ENCODE data around the gene SLC6A1. TPM values are rescaled to one million over a fixed set of nuclear protein-coding genes. Genes with fewer than 3 reads are reported as not detected.

The SLC6A1 gene
- polyA plus RNA-seq, 2 of the 4 experiments (the other 2 are of a cell fraction), result not detected

DNA sequence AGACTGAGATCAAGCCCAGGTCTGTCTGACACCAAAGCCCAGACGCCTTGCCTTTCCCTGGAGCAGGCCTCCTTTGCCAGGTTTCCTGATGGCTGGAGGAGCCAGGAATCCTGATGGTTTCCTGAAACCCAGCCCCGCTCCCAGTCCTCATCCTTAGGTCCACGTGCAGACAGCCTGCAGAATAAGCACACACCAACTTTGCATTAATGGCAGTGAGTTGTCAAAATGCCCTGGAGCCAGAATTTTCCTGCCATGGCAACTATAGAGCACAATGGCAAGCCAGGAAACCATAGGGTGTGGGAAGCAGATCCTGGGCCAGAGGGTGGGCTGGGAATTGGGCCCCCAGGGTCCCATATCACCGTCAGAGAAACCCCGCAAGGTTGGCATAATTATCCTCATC lies 94.3 kb downstream of the SLC6A1 start:
- FAIRE-seq (no peak), DNase-seq (ENCODE audit: low read depth in 1 of 2, low spot score in 1 of 2) (no peak), ATAC-seq (no peak)
- Histone ChIP-seq H3K4me3 (no peak overlapping the region), H3K27ac (no peak overlapping the region), H3K4me1 (peaks cover 15% of the 10 kb centered on the region; the same call in 2 of the 3 replicates), H3K4me2 (no peak overlapping the region), H3K9me3 (no peaks in the 10 kb centered on the region)
- WGBS (ENCODE audit: missing lambda C conversion rate), result 78% methylated on average over 5 of the region's 5 CpGs
- CTCF ChIA-PET, result no interaction called here
- POLR2A ChIA-PET, result no interaction called here
- TF ChIP-seq PHF8 (IDR thresholded peaks at IDR 0.05; ENCODE audit: borderline replicate concordance, low read depth), result no peak
- no peak for TF ChIP-seq CEBPB (IDR thresholded peaks at IDR 0.05)
- TF ChIP-seq MAFK (IDR thresholded peaks at IDR 0.05; ENCODE audit: partially characterized antibody), result no peak
- TF ChIP-seq NPAS2 (CRISPR knock-in tag; IDR thresholded peaks at IDR 0.05; ENCODE audit: borderline replicate concordance), result no peak
- no peak for TF ChIP-seq EHMT2 (IDR thresholded peaks at IDR 0.05; ENCODE audit: low read depth)
- no peak for TF ChIP-seq HEYL (CRISPR knock-in tag; IDR thresholded peaks at IDR 0.05)
- TF ChIP-seq, protein P1, sequence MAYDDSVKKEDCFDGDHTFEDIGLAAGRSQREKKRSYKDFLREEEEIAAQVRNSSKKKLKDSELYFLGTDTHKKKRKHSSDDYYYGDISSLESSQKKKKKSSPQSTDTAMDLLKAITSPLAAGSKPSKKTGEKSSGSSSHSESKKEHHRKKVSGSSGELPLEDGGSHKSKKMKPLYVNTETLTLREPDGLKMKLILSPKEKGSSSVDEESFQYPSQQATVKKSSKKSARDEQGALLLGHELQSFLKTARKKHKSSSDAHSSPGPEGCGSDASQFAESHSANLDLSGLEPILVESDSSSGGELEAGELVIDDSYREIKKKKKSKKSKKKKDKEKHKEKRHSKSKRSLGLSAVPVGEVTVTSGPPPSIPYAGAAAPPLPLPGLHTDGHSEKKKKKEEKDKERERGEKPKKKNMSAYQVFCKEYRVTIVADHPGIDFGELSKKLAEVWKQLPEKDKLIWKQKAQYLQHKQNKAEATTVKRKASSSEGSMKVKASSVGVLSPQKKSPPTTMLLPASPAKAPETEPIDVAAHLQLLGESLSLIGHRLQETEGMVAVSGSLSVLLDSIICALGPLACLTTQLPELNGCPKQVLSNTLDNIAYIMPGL (CRISPR knock-in tag; IDR thresholded peaks at IDR 0.05; ENCODE audit: borderline replicate concordance), result no peak
- no peak for TF ChIP-seq MYC (IDR thresholded peaks at IDR 0.05; ENCODE audit: borderline replicate concordance, low read length)
- TF ChIP-seq HOXA7 (CRISPR knock-in tag; IDR thresholded peaks at IDR 0.05), result no peak
- no peak for TF ChIP-seq HOXB5 (CRISPR knock-in tag; IDR thresholded peaks at IDR 0.05)
- TF ChIP-seq, protein P2, sequence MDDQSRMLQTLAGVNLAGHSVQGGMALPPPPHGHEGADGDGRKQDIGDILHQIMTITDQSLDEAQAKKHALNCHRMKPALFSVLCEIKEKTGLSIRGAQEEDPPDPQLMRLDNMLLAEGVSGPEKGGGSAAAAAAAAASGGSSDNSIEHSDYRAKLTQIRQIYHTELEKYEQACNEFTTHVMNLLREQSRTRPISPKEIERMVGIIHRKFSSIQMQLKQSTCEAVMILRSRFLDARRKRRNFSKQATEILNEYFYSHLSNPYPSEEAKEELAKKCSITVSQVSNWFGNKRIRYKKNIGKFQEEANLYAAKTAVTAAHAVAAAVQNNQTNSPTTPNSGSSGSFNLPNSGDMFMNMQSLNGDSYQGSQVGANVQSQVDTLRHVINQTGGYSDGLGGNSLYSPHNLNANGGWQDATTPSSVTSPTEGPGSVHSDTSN (IDR thresholded peaks at IDR 0.05), result no peak
- TF ChIP-seq ESRRA (IDR thresholded peaks at IDR 0.05; ENCODE audit: borderline replicate concordance, low read length), result no peak
- TF ChIP-seq KDM1A (IDR thresholded peaks at IDR 0.05; ENCODE audit: low read depth), result no peak
- no peak for TF ChIP-seq EP300 (IDR thresholded peaks at IDR 0.05)
- no peak for TF ChIP-seq CBX2 (IDR thresholded peaks at IDR 0.05; ENCODE audit: borderline replicate concordance, low read depth)
- no peak for TF ChIP-seq CHD2 (IDR thresholded peaks at IDR 0.05; ENCODE audit: low read length, partially characterized antibody)
- TF ChIP-seq TP53 (CRISPR knock-in tag; IDR thresholded peaks at IDR 0.05), result no peak
- no peak for TF ChIP-seq CHD4 (IDR thresholded peaks at IDR 0.05; ENCODE audit: borderline replicate concordance)
- TF ChIP-seq, protein P3, sequence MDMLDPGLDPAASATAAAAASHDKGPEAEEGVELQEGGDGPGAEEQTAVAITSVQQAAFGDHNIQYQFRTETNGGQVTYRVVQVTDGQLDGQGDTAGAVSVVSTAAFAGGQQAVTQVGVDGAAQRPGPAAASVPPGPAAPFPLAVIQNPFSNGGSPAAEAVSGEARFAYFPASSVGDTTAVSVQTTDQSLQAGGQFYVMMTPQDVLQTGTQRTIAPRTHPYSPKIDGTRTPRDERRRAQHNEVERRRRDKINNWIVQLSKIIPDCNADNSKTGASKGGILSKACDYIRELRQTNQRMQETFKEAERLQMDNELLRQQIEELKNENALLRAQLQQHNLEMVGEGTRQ (IDR thresholded peaks at IDR 0.05), result no peak
- TF ChIP-seq NFE2L2 (conservative IDR thresholded peaks at IDR 0.05; ENCODE audit: low read length), result no peak

DNA sequence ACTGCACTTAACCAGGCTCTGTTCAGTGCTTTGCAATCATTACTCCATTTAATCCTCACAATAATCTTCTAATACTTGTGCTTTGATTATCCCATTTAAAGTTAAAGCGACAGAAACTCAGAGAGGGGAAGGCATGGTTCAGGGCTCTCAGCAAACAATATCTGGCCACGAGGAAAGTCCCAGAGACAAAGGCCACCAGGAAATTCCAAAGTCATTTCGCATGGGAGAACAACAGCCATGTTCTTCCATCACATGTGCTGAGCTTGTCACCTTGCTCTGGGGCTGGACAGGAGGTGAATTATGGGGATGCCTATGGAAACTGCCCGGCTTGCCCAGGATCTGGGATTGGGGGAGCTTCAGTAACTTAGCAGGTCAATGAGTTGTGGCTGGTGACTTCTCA lies 95.5 kb downstream of the SLC6A1 start:
- 69% methylated on average over 4 of the region's 4 CpGs for WGBS (ENCODE audit: missing lambda C conversion rate)
- CTCF ChIA-PET, result interaction anchor here (0.9 to 2.0 kb wide), 3 partner anchors 10 to 68 kb away, joined by 3 to 4 read pairs (median 4); no protein-coding TSS in a partner anchor
- Histone ChIP-seq H3K4me3 (no peak overlapping the region), H3K4me2 (no peak overlapping the region), H3K4me1 (peaks cover 15% of the 10 kb centered on the region; the same call in 2 of the 3 replicates), H3K27ac (no peak overlapping the region), H3K9me3 (no peaks in the 10 kb centered on the region)
- no peak for FAIRE-seq
- no peak for TF ChIP-seq SREBF2 (IDR thresholded peaks at IDR 0.05)
- no peak for TF ChIP-seq GATA3 (IDR thresholded peaks at IDR 0.05; ENCODE audit: borderline replicate concordance)
- no peak for TF ChIP-seq RAD21 (conservative IDR thresholded peaks at IDR 0.05 in 1 of 2, IDR thresholded peaks at IDR 0.05 in 1 of 2)
- no peak for TF ChIP-seq HOXB5 (CRISPR knock-in tag; IDR thresholded peaks at IDR 0.05)
- no peak for TF ChIP-seq NPAS2 (CRISPR knock-in tag; IDR thresholded peaks at IDR 0.05; ENCODE audit: borderline replicate concordance)
- no peak for TF ChIP-seq MYC (IDR thresholded peaks at IDR 0.05; ENCODE audit: borderline replicate concordance, low read length)
- no peak for TF ChIP-seq RCOR1 (IDR thresholded peaks at IDR 0.05; ENCODE audit: low read depth, low read length)
- TF ChIP-seq EHF (CRISPR knock-in tag; IDR thresholded peaks at IDR 0.05), result no peak
- no peak for TF ChIP-seq HOXB13 (CRISPR knock-in tag; IDR thresholded peaks at IDR 0.05; ENCODE audit: low read depth)
- TF ChIP-seq, protein P4, sequence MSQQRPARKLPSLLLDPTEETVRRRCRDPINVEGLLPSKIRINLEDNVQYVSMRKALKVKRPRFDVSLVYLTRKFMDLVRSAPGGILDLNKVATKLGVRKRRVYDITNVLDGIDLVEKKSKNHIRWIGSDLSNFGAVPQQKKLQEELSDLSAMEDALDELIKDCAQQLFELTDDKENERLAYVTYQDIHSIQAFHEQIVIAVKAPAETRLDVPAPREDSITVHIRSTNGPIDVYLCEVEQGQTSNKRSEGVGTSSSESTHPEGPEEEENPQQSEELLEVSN (IDR thresholded peaks at IDR 0.05; ENCODE audit: borderline replicate concordance, low read depth), result no peak
- no peak for TF ChIP-seq ZC3H11A (IDR thresholded peaks at IDR 0.05)
- no peak for TF ChIP-seq HEYL (CRISPR knock-in tag; IDR thresholded peaks at IDR 0.05)
- no peak for TF ChIP-seq TFCP2L1 (CRISPR knock-in tag; IDR thresholded peaks at IDR 0.05)
- TF ChIP-seq NFE2L2 (conservative IDR thresholded peaks at IDR 0.05; ENCODE audit: low read length), result no peak
- TF ChIP-seq, protein P3 (IDR thresholded peaks at IDR 0.05), result no peak
- TF ChIP-seq POLR2A (IDR thresholded peaks at IDR 0.05; ENCODE audit: low read length), result no peak
- no peak for TF ChIP-seq HOXA7 (CRISPR knock-in tag; IDR thresholded peaks at IDR 0.05)
- TF ChIP-seq FOSL2 (IDR thresholded peaks at IDR 0.05), result no peak
- TF ChIP-seq FOSL2 (CRISPR knock-in tag; IDR thresholded peaks at IDR 0.05), result no peak
- POLR2A ChIA-PET, result no interaction called here
- ATAC-seq, result no peak
- no peak for DNase-seq (ENCODE audit: low read depth in 1 of 2, low spot score in 1 of 2)

Measured in A549 (cell line).